Loucy (cell line): ENCODE results near the gene ELAVL1.

Experiments
- EZH2phosphoT487 ChIP-seq: fragments of 200-600 bp; IDR thresholded peaks from 2 replicates; pipeline ENCODE4 v1.6.1; 2018; ENCODE audit warnings: antibody characterized with exemption, mild to moderate bottlenecking, moderate library complexity, borderline replicate concordance
- TF ChIP-seq, protein P1 (sequence below): fragments of 200-600 bp; sonication (generic); conservative IDR thresholded peaks from 2 replicates; pipeline ENCODE4 v1.5.1; 2014; ENCODE audit warnings: mild to moderate bottlenecking, antibody characterized with exemption, low read length

DNA sequence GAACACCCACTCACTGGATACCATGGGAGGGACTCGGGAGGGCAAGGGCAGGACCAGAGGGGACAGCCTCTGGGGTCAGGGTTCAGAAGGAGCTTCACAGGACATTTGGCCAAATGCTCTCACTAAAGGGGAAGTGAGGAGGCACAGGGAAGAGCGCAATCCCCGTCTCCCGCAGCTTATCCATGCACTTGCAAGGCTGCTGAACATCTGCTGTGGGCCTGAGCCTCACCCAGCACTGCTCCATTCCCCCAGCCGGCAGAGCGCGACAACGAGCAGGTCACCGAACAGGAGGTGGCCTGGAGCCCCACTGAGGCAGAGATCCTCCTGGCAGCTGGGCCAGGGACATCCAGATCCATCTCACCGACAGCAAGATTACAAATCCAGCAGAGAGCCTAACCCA is 23.3 kb downstream of the ELAVL1 start:
- no peak for TF ChIP-seq EZH2phosphoT487
- TF ChIP-seq, protein P1, sequence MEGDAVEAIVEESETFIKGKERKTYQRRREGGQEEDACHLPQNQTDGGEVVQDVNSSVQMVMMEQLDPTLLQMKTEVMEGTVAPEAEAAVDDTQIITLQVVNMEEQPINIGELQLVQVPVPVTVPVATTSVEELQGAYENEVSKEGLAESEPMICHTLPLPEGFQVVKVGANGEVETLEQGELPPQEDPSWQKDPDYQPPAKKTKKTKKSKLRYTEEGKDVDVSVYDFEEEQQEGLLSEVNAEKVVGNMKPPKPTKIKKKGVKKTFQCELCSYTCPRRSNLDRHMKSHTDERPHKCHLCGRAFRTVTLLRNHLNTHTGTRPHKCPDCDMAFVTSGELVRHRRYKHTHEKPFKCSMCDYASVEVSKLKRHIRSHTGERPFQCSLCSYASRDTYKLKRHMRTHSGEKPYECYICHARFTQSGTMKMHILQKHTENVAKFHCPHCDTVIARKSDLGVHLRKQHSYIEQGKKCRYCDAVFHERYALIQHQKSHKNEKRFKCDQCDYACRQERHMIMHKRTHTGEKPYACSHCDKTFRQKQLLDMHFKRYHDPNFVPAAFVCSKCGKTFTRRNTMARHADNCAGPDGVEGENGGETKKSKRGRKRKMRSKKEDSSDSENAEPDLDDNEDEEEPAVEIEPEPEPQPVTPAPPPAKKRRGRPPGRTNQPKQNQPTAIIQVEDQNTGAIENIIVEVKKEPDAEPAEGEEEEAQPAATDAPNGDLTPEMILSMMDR = no peak
